HepG2 (cell line): Measurements from ENCODE around the gene CYB5D1. TPM values are rescaled to one million over a fixed set of nuclear protein-coding genes. Genes with fewer than 3 reads are reported as not detected.

ENCODE experiments used
- CC2D1A ChIP-seq: sonication (generic); formaldehyde crosslinking; IDR thresholded peaks from 2 replicates; pipeline ENCODE4 v1.8.1; 2023; ENCODE audit warnings: mild to moderate bottlenecking, missing genetic modification reagents
- DRAP1 ChIP-seq: IDR thresholded peaks from 2 replicates; pipeline ENCODE4 v1.6.1; 2016; ENCODE audit warnings: missing genetic modification reagents, missing compliant biosample characterization
- DZIP1 ChIP-seq: sonication (generic); formaldehyde crosslinking; IDR thresholded peaks from 2 replicates; pipeline ENCODE4 v1.5.0; 2020; ENCODE audit warnings: mild to moderate bottlenecking, missing genetic modification reagents
- HCFC1 ChIP-seq: fragments of 150-350 bp; IDR thresholded peaks from 2 replicates; pipeline ENCODE4 v1.6.1; 2014; ENCODE audit warnings: low read depth, low read length
- NKX3-1 ChIP-seq: sonication (generic); formaldehyde crosslinking; IDR thresholded peaks from 2 replicates; pipeline ENCODE4 v1.5.0; 2020; ENCODE audit warnings: missing genetic modification reagents
- SMARCC2 ChIP-seq: fragments of 450-650 bp; IDR thresholded peaks from 2 replicates; pipeline ENCODE4 v1.6.1; 2017; ENCODE audit warnings: antibody characterized with exemption, mild to moderate bottlenecking
- ZFAT ChIP-seq: sonication (generic); formaldehyde crosslinking; conservative IDR thresholded peaks from 2 replicates; pipeline ENCODE4 v1.8.1; 2023; ENCODE audit warnings: missing genetic modification reagents, inconsistent platforms
- ZFYVE20 ChIP-seq: sonication (generic); formaldehyde crosslinking; IDR thresholded peaks from 2 replicates; pipeline ENCODE4 v1.8.0; 2023; ENCODE audit warnings: low read depth, mild to moderate bottlenecking, moderate library complexity, missing genetic modification reagents, borderline replicate concordance
- ZNF335 ChIP-seq: sonication (generic); formaldehyde crosslinking; IDR thresholded peaks from 2 replicates; pipeline ENCODE4 v1.4.0; 2020; ENCODE audit warnings: missing genetic modification reagents
- ZNF639 ChIP-seq: conservative IDR thresholded peaks from 2 replicates; pipeline ENCODE4 v1.6.1; 2018; ENCODE audit warnings: missing genetic modification reagents
- ZNF652 ChIP-seq: IDR thresholded peaks from 2 replicates; pipeline ENCODE4 v1.6.1; 2016; ENCODE audit warnings: low read depth, borderline replicate concordance
- ZNF839 ChIP-seq: sonication (generic); formaldehyde crosslinking; IDR thresholded peaks from 2 replicates; pipeline ENCODE4 v1.4.0; 2020; ENCODE audit warnings: missing genetic modification reagents, mild to moderate bottlenecking, borderline replicate concordance
- polyA plus RNA-seq, 8 experiments: library from polyadenylated mRNA; depleted of rRNA in 3 of 8; stranded (reverse) in 7 of 8; unstranded in 1 of 8; fragments of >200 nt; fragmentation: Illumina TruSeq in 4 of 8; extraction: Trizol in 4 of 8; gene quantifications; 2 replicates each; pipeline versions ENCODE4 v1.2.1 to v1.2.3, GENCODE V29; 2011 to 2016; ENCODE audit warnings: low read depth in 4 of 8, missing spikeins in 1 of 8, mixed read lengths in 1 of 8; ENCODE audit not compliant: insufficient read depth in 1 of 8
- total RNA-seq, 5 experiments: library from RNA; depleted of rRNA; stranded (reverse); fragments of >200 nt; fragmentation: Illumina TruSeq; extraction: Trizol; gene quantifications; 2 replicates each; pipeline ENCODE4 v1.2.3, GENCODE V29; 2016; ENCODE audit warnings: low read depth in 1 of 5
- TF ChIP-seq, protein P1 (sequence below): sonication (generic); formaldehyde crosslinking; IDR thresholded peaks from 2 replicates; pipeline ENCODE4 v1.4.0; 2020; ENCODE audit warnings: missing genetic modification reagents
- TF ChIP-seq, protein P2 (sequence below): sonication (generic); formaldehyde crosslinking; IDR thresholded peaks from 2 replicates; pipeline ENCODE4 v1.5.1; 2020; ENCODE audit warnings: missing genetic modification reagents, mild to moderate bottlenecking, borderline replicate concordance
- TF ChIP-seq, protein P3 (sequence below): IDR thresholded peaks from 2 replicates; pipeline ENCODE4 v1.6.1; 2016; ENCODE audit warnings: mild to moderate bottlenecking, missing biosample characterization, missing genetic modification reagents

Gene CYB5D1
- total and polyA plus RNA-seq, 2 of the 13 experiments (the other 11 are each of a cell fraction or from before 2014, with no cell fraction given), result 8.9 to 17.0 TPM

- TF ChIP-seq ZNF335 (CRISPR knock-in tag) (no peak), SMARCC2 (no peak), ZFAT (CRISPR knock-in tag) (no peak), ZNF639 (CRISPR knock-in tag) (no peak), ZNF652 (CRISPR knock-in tag) (no peak; the same call in 1 of the 2 replicates), NKX3-1 (CRISPR knock-in tag) (0 out of 2 replicates have a peak, but pooled peaks have one; percentile 20), ZNF839 (CRISPR knock-in tag) (no peak), HCFC1 (peak; percentile 88), CC2D1A (CRISPR knock-in tag) (no peak), DRAP1 (0 out of 2 replicates have a peak, but pooled peaks have one; percentile 41), ZFYVE20 (no peak), DZIP1 (CRISPR knock-in tag) (no peak)
- TF ChIP-seq, protein P1, sequence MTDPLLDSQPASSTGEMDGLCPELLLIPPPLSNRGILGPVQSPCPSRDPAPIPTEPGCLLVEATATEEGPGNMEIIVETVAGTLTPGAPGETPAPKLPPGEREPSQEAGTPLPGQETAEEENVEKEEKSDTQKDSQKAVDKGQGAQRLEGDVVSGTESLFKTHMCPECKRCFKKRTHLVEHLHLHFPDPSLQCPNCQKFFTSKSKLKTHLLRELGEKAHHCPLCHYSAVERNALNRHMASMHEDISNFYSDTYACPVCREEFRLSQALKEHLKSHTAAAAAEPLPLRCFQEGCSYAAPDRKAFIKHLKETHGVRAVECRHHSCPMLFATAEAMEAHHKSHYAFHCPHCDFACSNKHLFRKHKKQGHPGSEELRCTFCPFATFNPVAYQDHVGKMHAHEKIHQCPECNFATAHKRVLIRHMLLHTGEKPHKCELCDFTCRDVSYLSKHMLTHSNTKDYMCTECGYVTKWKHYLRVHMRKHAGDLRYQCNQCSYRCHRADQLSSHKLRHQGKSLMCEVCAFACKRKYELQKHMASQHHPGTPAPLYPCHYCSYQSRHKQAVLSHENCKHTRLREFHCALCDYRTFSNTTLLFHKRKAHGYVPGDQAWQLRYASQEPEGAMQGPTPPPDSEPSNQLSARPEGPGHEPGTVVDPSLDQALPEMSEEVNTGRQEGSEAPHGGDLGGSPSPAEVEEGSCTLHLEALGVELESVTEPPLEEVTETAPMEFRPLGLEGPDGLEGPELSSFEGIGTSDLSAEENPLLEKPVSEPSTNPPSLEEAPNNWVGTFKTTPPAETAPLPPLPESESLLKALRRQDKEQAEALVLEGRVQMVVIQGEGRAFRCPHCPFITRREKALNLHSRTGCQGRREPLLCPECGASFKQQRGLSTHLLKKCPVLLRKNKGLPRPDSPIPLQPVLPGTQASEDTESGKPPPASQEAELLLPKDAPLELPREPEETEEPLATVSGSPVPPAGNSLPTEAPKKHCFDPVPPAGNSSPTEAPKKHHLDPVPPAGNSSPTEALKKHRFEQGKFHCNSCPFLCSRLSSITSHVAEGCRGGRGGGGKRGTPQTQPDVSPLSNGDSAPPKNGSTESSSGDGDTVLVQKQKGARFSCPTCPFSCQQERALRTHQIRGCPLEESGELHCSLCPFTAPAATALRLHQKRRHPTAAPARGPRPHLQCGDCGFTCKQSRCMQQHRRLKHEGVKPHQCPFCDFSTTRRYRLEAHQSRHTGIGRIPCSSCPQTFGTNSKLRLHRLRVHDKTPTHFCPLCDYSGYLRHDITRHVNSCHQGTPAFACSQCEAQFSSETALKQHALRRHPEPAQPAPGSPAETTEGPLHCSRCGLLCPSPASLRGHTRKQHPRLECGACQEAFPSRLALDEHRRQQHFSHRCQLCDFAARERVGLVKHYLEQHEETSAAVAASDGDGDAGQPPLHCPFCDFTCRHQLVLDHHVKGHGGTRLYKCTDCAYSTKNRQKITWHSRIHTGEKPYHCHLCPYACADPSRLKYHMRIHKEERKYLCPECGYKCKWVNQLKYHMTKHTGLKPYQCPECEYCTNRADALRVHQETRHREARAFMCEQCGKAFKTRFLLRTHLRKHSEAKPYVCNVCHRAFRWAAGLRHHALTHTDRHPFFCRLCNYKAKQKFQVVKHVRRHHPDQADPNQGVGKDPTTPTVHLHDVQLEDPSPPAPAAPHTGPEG (CRISPR knock-in tag), result no peak
- TF ChIP-seq, protein P2, sequence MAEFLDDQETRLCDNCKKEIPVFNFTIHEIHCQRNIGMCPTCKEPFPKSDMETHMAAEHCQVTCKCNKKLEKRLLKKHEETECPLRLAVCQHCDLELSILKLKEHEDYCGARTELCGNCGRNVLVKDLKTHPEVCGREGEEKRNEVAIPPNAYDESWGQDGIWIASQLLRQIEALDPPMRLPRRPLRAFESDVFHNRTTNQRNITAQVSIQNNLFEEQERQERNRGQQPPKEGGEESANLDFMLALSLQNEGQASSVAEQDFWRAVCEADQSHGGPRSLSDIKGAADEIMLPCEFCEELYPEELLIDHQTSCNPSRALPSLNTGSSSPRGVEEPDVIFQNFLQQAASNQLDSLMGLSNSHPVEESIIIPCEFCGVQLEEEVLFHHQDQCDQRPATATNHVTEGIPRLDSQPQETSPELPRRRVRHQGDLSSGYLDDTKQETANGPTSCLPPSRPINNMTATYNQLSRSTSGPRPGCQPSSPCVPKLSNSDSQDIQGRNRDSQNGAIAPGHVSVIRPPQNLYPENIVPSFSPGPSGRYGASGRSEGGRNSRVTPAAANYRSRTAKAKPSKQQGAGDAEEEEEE (CRISPR knock-in tag), result no peak
- TF ChIP-seq, protein P3, sequence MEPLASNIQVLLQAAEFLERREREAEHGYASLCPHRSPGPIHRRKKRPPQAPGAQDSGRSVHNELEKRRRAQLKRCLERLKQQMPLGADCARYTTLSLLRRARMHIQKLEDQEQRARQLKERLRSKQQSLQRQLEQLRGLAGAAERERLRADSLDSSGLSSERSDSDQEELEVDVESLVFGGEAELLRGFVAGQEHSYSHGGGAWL, result peak; percentile 92
Observed at GRCh38 chr17:7856811-7857712, 741 bp upstream of the CYB5D1 start, which contains the start of gene NAA38 (continued).
